ENCODE measurements around the gene PVRIG. TPM values are rescaled to one million over a fixed set of nuclear protein-coding genes. Genes with fewer than 3 reads are reported as not detected.
A peak's percentile ranks its signal among the peaks of the same experiment; 100 is the strongest.
"Not testable (repeated sequence)": the region's sequence is repeated elsewhere in the genome, so short reads cannot be mapped to it uniquely, and the experiment has no call there.

PVRIG gene
- 1.7 TPM for total RNA-seq

- Histone ChIP-seq H3K27ac (peak within 1 kb of the TSS; percentile 27), H3K4me3 (peak within 1 kb of the TSS; percentile 16 to 19)
- not testable (repeated sequence) for H3K36me3 ChIP-seq; H3K27me3 ChIP-seq; DNase-seq (ENCODE audit: extremely low spot score in 2 of 2); H3K9me3 ChIP-seq; H3K4me1 ChIP-seq
- intact Hi-C loops (cut with DNase I): loop anchor here (10.0 kb wide), 1 partner anchor 85 kb away; no protein-coding TSS in a partner anchor
Measured at GRCh38 chr7:100219801-100220585, at the start of gene PVRIG. Gene PVRIG, plus strand, starts transcription at chr7:100219949. Its CDS starts 22 bp downstream, at chr7:100219971.

- H3K9me3 ChIP-seq: no peaks in the 10 kb centered on the region
- H3K4me1 ChIP-seq: peaks cover 31% of the 10 kb centered on the region
- DNase-seq (ENCODE audit: extremely low spot score in 2 of 2): no peak
- H3K36me3 ChIP-seq: no peaks in the 10 kb centered on the region
- H3K27ac ChIP-seq: no peak overlapping the region
- no peak overlapping the region for H3K4me3 ChIP-seq
- intact Hi-C loops (cut with DNase I): no loop called here
- TF ChIP-seq CTCF (IDR thresholded peaks at IDR 0.05): no peak
- TF ChIP-seq POLR2AphosphoS5 (IDR thresholded peaks at IDR 0.05; ENCODE audit: insufficient read depth in 1 of 2, low read depth in 1 of 2): no peak
- no peak for TF ChIP-seq POLR2A (IDR thresholded peaks at IDR 0.05)
- no peaks in the 10 kb centered on the region for H3K27me3 ChIP-seq
Measured at GRCh38 chr7:100170101-100170897, 49.5 kb upstream of the PVRIG start.

GRCh38 chr7:100171087-100171681 lies 48.6 kb upstream of the PVRIG start:
- no peak for TF ChIP-seq POLR2A (IDR thresholded peaks at IDR 0.05)
- no peak for TF ChIP-seq CTCF (IDR thresholded peaks at IDR 0.05)
- no peak for TF ChIP-seq POLR2AphosphoS5 (IDR thresholded peaks at IDR 0.05; ENCODE audit: insufficient read depth in 1 of 2, low read depth in 1 of 2)
- Histone ChIP-seq H3K4me1 (peaks cover 31% of the 10 kb centered on the region), H3K36me3 (no peaks in the 10 kb centered on the region), H3K27ac (no peak overlapping the region), H3K9me3 (no peaks in the 10 kb centered on the region), H3K27me3 (no peaks in the 10 kb centered on the region), H3K4me3 (peak overlapping the region; percentile 44 to 63)
- intact Hi-C loops (cut with DNase I): no loop called here
- no peak for DNase-seq (ENCODE audit: extremely low spot score in 2 of 2)

- DNase-seq (ENCODE audit: extremely low spot score in 2 of 2): no peak
- H3K4me1 ChIP-seq: peaks cover 30% of the 10 kb centered on the region
- no peak for TF ChIP-seq CTCF (IDR thresholded peaks at IDR 0.05)
- no peak for TF ChIP-seq POLR2A (IDR thresholded peaks at IDR 0.05)
- no peak for TF ChIP-seq POLR2AphosphoS5 (IDR thresholded peaks at IDR 0.05; ENCODE audit: insufficient read depth in 1 of 2, low read depth in 1 of 2)
- H3K27ac ChIP-seq: no peak overlapping the region
- H3K4me3 ChIP-seq: peak overlapping the region; percentile 44 to 63
- H3K36me3 ChIP-seq: no peaks in the 10 kb centered on the region
- no peaks in the 10 kb centered on the region for H3K27me3 ChIP-seq
- H3K9me3 ChIP-seq: no peaks in the 10 kb centered on the region
- intact Hi-C loops (cut with DNase I): no loop called here
Measured at GRCh38 chr7:100171840-100172239, 47.9 kb upstream of the PVRIG start.

GRCh38 chr7:100173806-100174495 lies 45.8 kb upstream of the PVRIG start:
- no peaks in the 10 kb centered on the region for H3K27me3 ChIP-seq
- TF ChIP-seq CTCF (IDR thresholded peaks at IDR 0.05): no peak
- H3K9me3 ChIP-seq: no peaks in the 10 kb centered on the region
- H3K4me1 ChIP-seq: peaks cover 24% of the 10 kb centered on the region
- DNase-seq (ENCODE audit: extremely low spot score in 2 of 2): no peak
- H3K36me3 ChIP-seq: no peaks in the 10 kb centered on the region
- intact Hi-C loops (cut with DNase I): no loop called here
- no peak overlapping the region for H3K4me3 ChIP-seq
- no peak overlapping the region for H3K27ac ChIP-seq
